GM12878 (cell line): ENCODE results near the gene SSPN. TPM values are rescaled to one million over a fixed set of nuclear protein-coding genes. Genes with fewer than 3 reads are reported as not detected.

Source experiments
- ATAC-seq: fragments of 200-7000 bp; cut with Tn5 transposase; 3 replicates; pipeline ENCODE4 v1.9.1; 2020; ENCODE audit warnings: mild to moderate bottlenecking, moderate library complexity
- BruUV-seq: library from RNA; stranded (reverse); fragments of 400-500 nt; replicated peaks from 2 replicates; lab custom pipeline; 2021; lab: Mats Ljungman, UMichigan
- CTCF ChIA-PET: fragments of 300-600 bp; sonication (Branson Sonifier 250); formaldehyde crosslinking; extraction: SDS; loops from one replicate; lab custom pipeline; 2021; ENCODE audit warnings: inconsistent platforms; lab: Yijun Ruan, JAX
- POLR2A ChIA-PET: fragments of 350-600 bp; formaldehyde crosslinking; extraction: SDS; loops from one replicate; lab custom pipeline; 2021; ENCODE audit warnings: inconsistent platforms; lab: Charles Lee
- RAD21 ChIA-PET: fragments of 300-600 bp; sonication (Branson Sonifier 250); formaldehyde crosslinking; loops from one replicate; lab custom pipeline; 2023; ENCODE audit warnings: antibody characterized with exemption; ENCODE audit not compliant: unreplicated experiment; lab: Charles Lee
- SMC1A ChIA-PET: fragments of 300-600 bp; sonication (Branson Sonifier 250); formaldehyde crosslinking; loops from one replicate; lab custom pipeline; 2023; ENCODE audit not compliant: unreplicated experiment, uncharacterized antibody; lab: Charles Lee
- DNase-seq: peaks from one replicate; pipeline ENCODE4 v3.0.0-alpha.2; 2011; ENCODE audit warnings: low read depth, low spot score
- FAIRE-seq: peaks from 3 replicates; lab custom pipeline; 2011; peaks lifted over from hg19 to GRCh38; lab: Jason Lieb, UNC
- H2AFZ ChIP-seq: 2 replicates; pipeline ENCODE4 v1.6.0; 2011; ENCODE audit warnings: low read depth, low read length, control low read depth; ENCODE audit not compliant: control insufficient read depth
- H3K27ac ChIP-seq: 2 replicates; pipeline ENCODE4 v1.5.1; 2011; ENCODE audit warnings: control low read depth; ENCODE audit not compliant: control insufficient read depth, insufficient read depth
- H3K27me3 ChIP-seq, 2 experiments: replicated peaks in 1 of 2; 2 replicates each; pipeline versions ENCODE4 v1.6.0 to v1.6.1; 2011; ENCODE audit warnings: low read length in 1 of 2; ENCODE audit not compliant: control insufficient read depth in 2 of 2, insufficient read depth in 2 of 2
- H3K36me3 ChIP-seq, 2 experiments: 2 replicates each; pipeline ENCODE4 v1.5.1; 2011; ENCODE audit warnings: low read length in 1 of 2; ENCODE audit not compliant: control insufficient read depth in 2 of 2, insufficient read depth in 2 of 2
- H3K4me1 ChIP-seq: 2 replicates; pipeline ENCODE4 v1.6.1; 2011; ENCODE audit warnings: mild to moderate bottlenecking, low read length, moderate library complexity, mixed read lengths; ENCODE audit not compliant: control insufficient read depth, insufficient read depth
- H3K4me2 ChIP-seq: 2 replicates; pipeline ENCODE4 v1.6.0; 2011; ENCODE audit warnings: control low read depth; ENCODE audit not compliant: control insufficient read depth, insufficient read depth
- H3K4me3 ChIP-seq: fragments of 200-600 bp; sonication (generic); 2 replicates; pipeline ENCODE4 v1.5.1; 2016
- H3K79me2 ChIP-seq: 2 replicates; pipeline ENCODE4 v1.6.0; 2011; ENCODE audit warnings: low read length; ENCODE audit not compliant: control insufficient read depth, insufficient read depth
- H3K9ac ChIP-seq: 2 replicates; pipeline ENCODE4 v1.8.0; 2011; ENCODE audit warnings: low read length, control low read depth, mixed read lengths; ENCODE audit not compliant: control insufficient read depth, insufficient read depth
- H3K9me3 ChIP-seq: replicated peaks from 3 replicates; pipeline ENCODE4 v1.5.1; 2011; ENCODE audit warnings: mild to moderate bottlenecking, low read length; ENCODE audit not compliant: control insufficient read depth, insufficient read depth
- H4K20me1 ChIP-seq: 2 replicates; pipeline ENCODE4 v1.6.0; 2011; ENCODE audit not compliant: control insufficient read depth, insufficient read depth
- HCFC1 ChIP-seq: fragments of 150-350 bp; IDR thresholded peaks from 2 replicates; pipeline ENCODE4 v1.6.1; 2014; ENCODE audit warnings: low read length
- HDAC6 ChIP-seq: fragments of 200-600 bp; sonication (generic); IDR thresholded peaks from one replicate; pipeline ENCODE4 v1.8.0; 2017; ENCODE audit warnings: antibody characterized with exemption; ENCODE audit not compliant: unreplicated experiment
- NKRF ChIP-seq: fragments of 450-650 bp; conservative IDR thresholded peaks from 2 replicates; pipeline ENCODE4 v1.6.1; 2017; ENCODE audit warnings: mild to moderate bottlenecking, moderate library complexity
- WGBS: methylation state at CpG from one replicate; pipeline ENCODE4 v1.1.6; 2016; ENCODE audit warnings: low lambda C conversion rate; ENCODE audit not compliant: insufficient replicate concordance, insufficient coverage; ENCODE audit errors: missing lambda C conversion rate; 5-methylcytosine and 5-hydroxymethylcytosine counted together
- in situ Hi-C: fragments of 300-500 bp; cut with MboI; formaldehyde crosslinking; loops from 9 replicates; pipeline ENCODE4 v1.14.3; 2018; ENCODE audit warnings: mixed read lengths
- intact Hi-C: fragments of 100-400 bp; cut with micrococcal nuclease; formaldehyde crosslinking; loops from one replicate; pipeline ENCODE4 v1.14.2; 2022; ENCODE audit not compliant: unreplicated experiment
- polyA plus RNA-seq, 11 experiments: library from polyadenylated mRNA; depleted of rRNA in 4 of 11; unstranded in 6 of 11; stranded (reverse) in 5 of 11; fragments of >200 nt; fragmentation: Nextera tagmentation in 4 of 11; fragmentation: Illumina TruSeq in 1 of 11; extraction: Ambion mirVana in 4 of 11; extraction: Trizol in 1 of 11; gene quantifications; 1 replicate in 1 of 11; 2 replicates in 10 of 11; pipeline versions ENCODE4 v1.2.1 to v1.2.3, GENCODE V29; 2011 to 2016; ENCODE audit warnings: inconsistent platforms in 2 of 11, missing spikeins in 2 of 11, low read depth in 1 of 11
- total RNA-seq, 4 experiments: library from RNA; depleted of rRNA in 3 of 4; stranded (reverse); fragments of >200 nt in 3 of 4; fragmentation: Illumina TruSeq in 1 of 4; extraction: Trizol in 1 of 4; gene quantifications; 2 replicates each; pipeline versions ENCODE4 v1.2.1 to v1.2.3, GENCODE V29; 2013 to 2021

The SSPN gene
- total and polyA plus RNA-seq, 10 of the 15 experiments (the other 5 are each of a cell fraction or from before 2014, with no cell fraction given) = 0.04 to 0.41 (median 0.28) TPM; not detected in 5

- ChIA-PET CTCF (interaction anchor here (1.1 to 1.2 kb wide), 3 partner anchors 62 to 99 kb away, joined by 3 to 4 read pairs (median 3); partner anchors contain the start of gene BHLHE41), POLR2A (interaction anchor here (0.9 to 1.0 kb wide), 2 partner anchors 11 to 50 kb away, joined by 3 to 4 read pairs; no protein-coding TSS in a partner anchor), SMC1A (interaction anchor here (1.0 to 1.5 kb wide), 7 partner anchors 10 to 81 kb away, joined by 3 to 9 read pairs (median 4); no protein-coding TSS in a partner anchor), RAD21 (interaction anchor here (1.0 kb wide), 1 partner anchor 113 kb away, joined by 7 read pairs; no protein-coding TSS in a partner anchor)
- no peaks in the 10 kb centered on the region for H3K36me3 ChIP-seq
- no peak overlapping the region for H3K4me3 ChIP-seq
- no peak for TF ChIP-seq NKRF
- TF ChIP-seq HDAC6 = no peak
- TF ChIP-seq HCFC1 = no peak
- H4K20me1 ChIP-seq = no peaks in the 10 kb centered on the region
- 62% methylated on average over 9 of the region's 9 CpGs for WGBS
- H3K4me1 ChIP-seq = no peaks in the 10 kb centered on the region
- intact Hi-C loops = no loop called here
- no TSS peak for BruUV-seq
- no peak overlapping the region for H2AFZ ChIP-seq
- ATAC-seq = no peak
- H3K79me2 ChIP-seq = no peaks in the 10 kb centered on the region
- DNase-seq = no peak
- no peaks in the 10 kb centered on the region for H3K9me3 ChIP-seq
- no peak overlapping the region for H3K27ac ChIP-seq
- in situ Hi-C loops = no loop called here
- H3K9ac ChIP-seq = no peak overlapping the region
- H3K27me3 ChIP-seq = peaks cover 0 to 3% of the 10 kb centered on the region in 2 experiments; a peak in 2 of 4 replicates
- FAIRE-seq = no peak
- no peak overlapping the region for H3K4me2 ChIP-seq
Observed at GRCh38 chr12:26204612-26205289, 9.4 kb downstream of the SSPN start.
